ENCODE data around the gene CACNG7. TPM values are rescaled to one million over a fixed set of nuclear protein-coding genes. Genes with fewer than 3 reads are reported as not detected.

The CACNG7 gene
- total RNA-seq, 1 experiment from 2014 or later: not detected

- Histone ChIP-seq H3K9me3 (ENCODE audit: low read length) (no peaks in the 10 kb centered on the region), H3K9ac (ENCODE audit: low read length) (no peak overlapping the region), H4K20me1 (ENCODE audit: low read length) (no peaks in the 10 kb centered on the region), H3K79me2 (ENCODE audit: low read length) (no peaks in the 10 kb centered on the region), H3K4me3 (ENCODE audit: low read length) (no peak overlapping the region), H3F3A (ENCODE audit: low read length, unreplicated experiment) (no peaks in the 10 kb centered on the region), H3K36me3 (ENCODE audit: low read depth, low read length) (no peaks in the 10 kb centered on the region), H3K4me2 (ENCODE audit: low read length) (no peak overlapping the region), H3K27me3 (ENCODE audit: low read length) (no peaks in the 10 kb centered on the region), H3K4me1 (ENCODE audit: insufficient read depth, low read length) (0 out of 2 replicates have a peak, but pooled peaks cover 5% of the 10 kb centered on the region), H3K9me2 (replicated peaks; ENCODE audit: low read length) (no peaks in the 10 kb centered on the region), H3K27ac (ENCODE audit: low read length) (no peak overlapping the region), H2AFZ (ENCODE audit: low read length) (no peak overlapping the region)
- no TSS peak for BruUV-seq (replicated peaks)
- ATAC-seq (no peak), DNase-seq (no peak)
- POLR2A ChIA-PET (ENCODE audit: unreplicated experiment): no interaction called here
- intact Hi-C loops (cut with micrococcal nuclease): no loop called here
- CTCF ChIA-PET: no interaction called here
- no peak for TF ChIP-seq CTCF (conservative IDR thresholded peaks at IDR 0.05; ENCODE audit: low read depth, low read length)
- TF ChIP-seq EZH2phosphoT487 (IDR thresholded peaks at IDR 0.05; ENCODE audit: borderline replicate concordance, low read length): no peak
- no peak for TF ChIP-seq EZH2 (IDR thresholded peaks at IDR 0.05; ENCODE audit: low read length, unreplicated experiment)
Measured at GRCh38 chr19:53898166-53898565, 10.9 kb upstream of the CACNG7 start.

GRCh38 chr19:53898636-53899341 lies 10.3 kb upstream of the CACNG7 start:
- H3K4me3 ChIP-seq (ENCODE audit: low read length): no peak overlapping the region
- H3K79me2 ChIP-seq (ENCODE audit: low read length): no peaks in the 10 kb centered on the region
- H3K27me3 ChIP-seq (ENCODE audit: low read length): no peaks in the 10 kb centered on the region
- intact Hi-C loops (cut with micrococcal nuclease): no loop called here
- no peaks in the 10 kb centered on the region for H3K9me2 ChIP-seq (replicated peaks; ENCODE audit: low read length)
- POLR2A ChIA-PET (ENCODE audit: unreplicated experiment): no interaction called here
- H3K27ac ChIP-seq (ENCODE audit: low read length): no peak overlapping the region
- H3K4me1 ChIP-seq (ENCODE audit: insufficient read depth, low read length): 0 out of 2 replicates have a peak, but pooled peaks cover 5% of the 10 kb centered on the region
- no peaks in the 10 kb centered on the region for H3K36me3 ChIP-seq (ENCODE audit: low read depth, low read length)
- H3K4me2 ChIP-seq (ENCODE audit: low read length): no peak overlapping the region
- DNase-seq: no peak
- no peak overlapping the region for H2AFZ ChIP-seq (ENCODE audit: low read length)
- no peak for ATAC-seq
- no peaks in the 10 kb centered on the region for H3F3A ChIP-seq (ENCODE audit: low read length, unreplicated experiment)
- CTCF ChIA-PET: no interaction called here
- no peaks in the 10 kb centered on the region for H4K20me1 ChIP-seq (ENCODE audit: low read length)
- BruUV-seq (replicated peaks): no TSS peak
- TF ChIP-seq CTCF (conservative IDR thresholded peaks at IDR 0.05; ENCODE audit: low read depth, low read length) (no peak), EZH2phosphoT487 (IDR thresholded peaks at IDR 0.05; ENCODE audit: borderline replicate concordance, low read length) (no peak), EZH2 (IDR thresholded peaks at IDR 0.05; ENCODE audit: low read length, unreplicated experiment) (no peak)
- H3K9ac ChIP-seq (ENCODE audit: low read length): no peak overlapping the region
- no peaks in the 10 kb centered on the region for H3K9me3 ChIP-seq (ENCODE audit: low read length)

- Histone ChIP-seq H3F3A (ENCODE audit: low read length, unreplicated experiment) (no peaks in the 10 kb centered on the region), H3K27ac (ENCODE audit: low read length) (no peak overlapping the region), H3K9ac (ENCODE audit: low read length) (no peak overlapping the region), H2AFZ (ENCODE audit: low read length) (no peak overlapping the region), H3K4me2 (ENCODE audit: low read length) (no peak overlapping the region), H3K79me2 (ENCODE audit: low read length) (no peaks in the 10 kb centered on the region), H3K4me3 (ENCODE audit: low read length) (no peak overlapping the region), H3K4me1 (ENCODE audit: insufficient read depth, low read length) (peaks cover 9% of the 10 kb centered on the region), H3K9me3 (ENCODE audit: low read length) (no peaks in the 10 kb centered on the region), H3K9me2 (replicated peaks; ENCODE audit: low read length) (no peaks in the 10 kb centered on the region), H3K27me3 (ENCODE audit: low read length) (no peaks in the 10 kb centered on the region), H4K20me1 (ENCODE audit: low read length) (no peaks in the 10 kb centered on the region), H3K36me3 (ENCODE audit: low read depth, low read length) (no peaks in the 10 kb centered on the region)
- no peak for TF ChIP-seq EZH2phosphoT487 (IDR thresholded peaks at IDR 0.05; ENCODE audit: borderline replicate concordance, low read length)
- no peak for TF ChIP-seq CTCF (conservative IDR thresholded peaks at IDR 0.05; ENCODE audit: low read depth, low read length)
- no peak for TF ChIP-seq EZH2 (IDR thresholded peaks at IDR 0.05; ENCODE audit: low read length, unreplicated experiment)
- intact Hi-C loops (cut with micrococcal nuclease): loop anchor here (10.0 kb wide), 1 partner anchor 74 kb away; no protein-coding TSS in a partner anchor
- ChIA-PET POLR2A (ENCODE audit: unreplicated experiment) (no interaction called here), CTCF (interaction anchor here (0.6 kb wide), 1 partner anchor 17 kb away, joined by 3 read pairs; no protein-coding TSS in a partner anchor)
- no peak for DNase-seq
- ATAC-seq: no peak
- no TSS peak for BruUV-seq (replicated peaks)
Measured at GRCh38 chr19:53900191-53900860, 8.8 kb upstream of the CACNG7 start.

Measured in PC-3 (cell line).